Urothelium cell line (cell line): Measurements from ENCODE around the gene TPPP2.

Experiments used
- DNase-seq: peaks from one replicate; pipeline ENCODE4 v3.0.0; 2011; ENCODE audit warnings: low spot score, mixed read lengths
- FAIRE-seq: peaks from 2 replicates; lab custom pipeline; 2011; peaks lifted over from hg19 to GRCh38; lab: Jason Lieb, UNC

TPPP2 gene

GRCh38 chr14:21074398-21075272 lies 44.6 kb downstream of the TPPP2 start:
- DNase-seq: no peak
- no peak for FAIRE-seq

GRCh38 chr14:21075719-21076437 lies 45.9 kb downstream of the TPPP2 start:
- FAIRE-seq: peak; percentile 35
- DNase-seq: no peak

- DNase-seq (no peak), FAIRE-seq (no peak)
These were observed 47.7 kb downstream of the TPPP2 start for GRCh38 chr14:21077672-21078071.

GRCh38 chr14:21078287-21078686 lies 48.3 kb downstream of the TPPP2 start:
- DNase-seq (no peak), FAIRE-seq (no peak)

GRCh38 chr14:21078726-21079125 lies 48.7 kb downstream of the TPPP2 start:
- FAIRE-seq: no peak
- no peak for DNase-seq

GRCh38 chr14:21081521-21082142 lies 51.6 kb downstream of the TPPP2 start:
- FAIRE-seq: no peak

More at GRCh38 chr14:21081521-21082142, 51.6 kb downstream of the TPPP2 start:
- no peak for DNase-seq
